Stimulated activated CD8-positive, alpha-beta memory T cell treated with anti-CD3 and anti-CD28 coated beads, Interleukin-15, amount 100 ng/mL, for 4 hours (primary cell): ENCODE data around the gene PLPP7.
"Not testable (repeated sequence)": the region's sequence is repeated elsewhere in the genome, so short reads cannot be mapped to it uniquely, and the experiment has no call there.

Experiments
- DNase-seq, 2 donors: peaks; one replicate each; pipeline ENCODE4 v3.0.0-alpha.2; 2020; ENCODE audit warnings: low read depth in 2 of 2

The PLPP7 gene

GRCh38 chr9:131330814-131331600 lies 41.5 kb downstream of the PLPP7 start:
- no peak for DNase-seq

- not testable (repeated sequence) for DNase-seq
Observed at GRCh38 chr9:131331996-131332395, 42.5 kb downstream of the PLPP7 start.

- DNase-seq = no peak
Observed at GRCh38 chr9:131333771-131334628, 44.5 kb downstream of the PLPP7 start.

GRCh38 chr9:131334629-131335367 lies 45.3 kb downstream of the PLPP7 start:
- no peak for DNase-seq

- DNase-seq = no peak
Observed at GRCh38 chr9:131335368-131335755, 45.8 kb downstream of the PLPP7 start.

GRCh38 chr9:131337131-131337848 lies 47.8 kb downstream of the PLPP7 start:
- no peak for DNase-seq

- not testable (repeated sequence) for DNase-seq
Observed at GRCh38 chr9:131339212-131339611, 49.7 kb downstream of the PLPP7 start.

- DNase-seq = not testable (repeated sequence)
Observed at GRCh38 chr9:131344931-131345535, 55.5 kb downstream of the PLPP7 start.

GRCh38 chr9:131346559-131346958 lies 57.0 kb downstream of the PLPP7 start:
- DNase-seq = no peak

GRCh38 chr9:131347376-131348020 lies 58.0 kb downstream of the PLPP7 start:
- DNase-seq = no peak

- DNase-seq = no peak
Observed at GRCh38 chr9:131348631-131349521, 59.4 kb downstream of the PLPP7 start.

GRCh38 chr9:131349522-131349880 lies 60.0 kb downstream of the PLPP7 start:
- DNase-seq = no peak

GRCh38 chr9:131349881-131350563 lies 60.5 kb downstream of the PLPP7 start:
- peak; percentile 58 to 65 for DNase-seq

GRCh38 chr9:131356479-131356878 lies 67.0 kb downstream of the PLPP7 start:
- DNase-seq = not testable (repeated sequence)

GRCh38 chr9:131358556-131358955 lies 69.0 kb downstream of the PLPP7 start:
- no peak for DNase-seq
